ENCODE results near the gene AP3B1. TPM values are rescaled to one million over a fixed set of nuclear protein-coding genes. Genes with fewer than 3 reads are reported as not detected.

AP3B1 gene
- polyA plus RNA-seq, 3 donors: 14.6 to 19.3 (median 17.1) TPM

GRCh38 chr5:77971776-77972468 lies 322.6 kb downstream of the AP3B1 start:
- 16 to 21% (median 20%) methylated on average over 16 of the region's 16 CpGs for WGBS, 3 donors
- no peak overlapping the region for H3K27ac ChIP-seq (ENCODE audit: low read depth, low read length)

GRCh38 chr5:77970891-77971290 lies 323.6 kb downstream of the AP3B1 start:
- 65 to 81% (median 71%) methylated on average over 5 of the region's 5 CpGs for WGBS, 3 donors
- no peak overlapping the region for H3K27ac ChIP-seq (ENCODE audit: low read depth, low read length)

- 82 to 92% (median 90%) methylated on average over 4 of the region's 4 CpGs for WGBS, 3 donors
These were observed 330.7 kb downstream of the AP3B1 start for GRCh38 chr5:77963795-77964194.

GRCh38 chr5:77960863-77961396 lies 333.6 kb downstream of the AP3B1 start:
- WGBS, 3 donors: 47 to 64% (median 61%) methylated on average over 2 of the region's 2 CpGs
- no peak overlapping the region for H3K27ac ChIP-seq (ENCODE audit: low read depth, low read length)

More at GRCh38 chr5:77963795-77964194, 330.7 kb downstream of the AP3B1 start:
- no peak overlapping the region for H3K27ac ChIP-seq (ENCODE audit: low read depth, low read length)

GRCh38 chr5:77960305-77960704 lies 334.2 kb downstream of the AP3B1 start:
- 67 to 85% (median 69%) methylated on average over 1 of the region's 1 CpG for WGBS, 3 donors

GRCh38 chr5:77958642-77959330 lies 335.7 kb downstream of the AP3B1 start:
- WGBS, 3 donors: 35 to 48% (median 36%) methylated on average over 12 of the region's 12 CpGs
- no peak overlapping the region for H3K27ac ChIP-seq (ENCODE audit: low read depth, low read length)

More at GRCh38 chr5:77960305-77960704, 334.2 kb downstream of the AP3B1 start:
- H3K27ac ChIP-seq (ENCODE audit: low read depth, low read length): no peak overlapping the region

GRCh38 chr5:77957931-77958521 lies 336.5 kb downstream of the AP3B1 start:
- no peak overlapping the region for H3K27ac ChIP-seq (ENCODE audit: low read depth, low read length)
- 7 to 10% (median 8%) methylated on average over 38 of the region's 38 CpGs for WGBS, 3 donors

GRCh38 chr5:77957516-77957915 lies 337.0 kb downstream of the AP3B1 start:
- no peak overlapping the region for H3K27ac ChIP-seq (ENCODE audit: low read depth, low read length)
- WGBS, 3 donors: 17 to 26% (median 19%) methylated on average over 20 of the region's 20 CpGs

GRCh38 chr5:77957081-77957480 lies 337.4 kb downstream of the AP3B1 start:
- H3K27ac ChIP-seq (ENCODE audit: low read depth, low read length): no peak overlapping the region
- 60 to 65% (median 65%) methylated on average over 13 of the region's 13 CpGs for WGBS, 3 donors

GRCh38 chr5:77955577-77955976 lies 338.9 kb downstream of the AP3B1 start:
- H3K27ac ChIP-seq (ENCODE audit: low read depth, low read length): no peak overlapping the region
- 0 to 42% (median 40%) methylated on average over 1 of the region's 1 CpG for WGBS, 3 donors

GRCh38 chr5:77953374-77953773 lies 341.1 kb downstream of the AP3B1 start:
- no peak overlapping the region for H3K27ac ChIP-seq (ENCODE audit: low read depth, low read length)
- 67 to 78% (median 76%) methylated on average over 2 of the region's 2 CpGs for WGBS, 3 donors

- WGBS, 3 donors: 64 to 75% (median 67%) methylated on average over 3 of the region's 3 CpGs
- no peak overlapping the region for H3K27ac ChIP-seq (ENCODE audit: low read depth, low read length)
These were observed 341.8 kb downstream of the AP3B1 start for GRCh38 chr5:77952636-77953212.

Other genes with a start within 250 kb of the AP3B1 start
- gene SCAMP1, start 65.9 kb upstream of the AP3B1 start, polyA plus RNA-seq: 1 to 10 TPM; 6.1 to 8.4 (median 7.5) TPM

Data from adipose tissue (tissue), 3 donors.